ENCODE data around the gene AP5B1.

The AP5B1 gene

GRCh38 chr11:65730461-65730860 lies 50.3 kb downstream of the AP5B1 start:
- peaks cover 23% of the 10 kb centered on the region for H3K9me3 Mint-ChIP-seq
- H3K4me3 Mint-ChIP-seq: no peak overlapping the region
- peaks cover 59% of the 10 kb centered on the region for H3K27me3 Mint-ChIP-seq (ENCODE audit: low read depth, poor library complexity)
- H3K4me1 Mint-ChIP-seq: no peaks in the 10 kb centered on the region
- no peak overlapping the region for H3K27ac Mint-ChIP-seq
- TF ChIP-seq, protein P1, sequence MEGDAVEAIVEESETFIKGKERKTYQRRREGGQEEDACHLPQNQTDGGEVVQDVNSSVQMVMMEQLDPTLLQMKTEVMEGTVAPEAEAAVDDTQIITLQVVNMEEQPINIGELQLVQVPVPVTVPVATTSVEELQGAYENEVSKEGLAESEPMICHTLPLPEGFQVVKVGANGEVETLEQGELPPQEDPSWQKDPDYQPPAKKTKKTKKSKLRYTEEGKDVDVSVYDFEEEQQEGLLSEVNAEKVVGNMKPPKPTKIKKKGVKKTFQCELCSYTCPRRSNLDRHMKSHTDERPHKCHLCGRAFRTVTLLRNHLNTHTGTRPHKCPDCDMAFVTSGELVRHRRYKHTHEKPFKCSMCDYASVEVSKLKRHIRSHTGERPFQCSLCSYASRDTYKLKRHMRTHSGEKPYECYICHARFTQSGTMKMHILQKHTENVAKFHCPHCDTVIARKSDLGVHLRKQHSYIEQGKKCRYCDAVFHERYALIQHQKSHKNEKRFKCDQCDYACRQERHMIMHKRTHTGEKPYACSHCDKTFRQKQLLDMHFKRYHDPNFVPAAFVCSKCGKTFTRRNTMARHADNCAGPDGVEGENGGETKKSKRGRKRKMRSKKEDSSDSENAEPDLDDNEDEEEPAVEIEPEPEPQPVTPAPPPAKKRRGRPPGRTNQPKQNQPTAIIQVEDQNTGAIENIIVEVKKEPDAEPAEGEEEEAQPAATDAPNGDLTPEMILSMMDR (IDR thresholded peaks at IDR 0.05): no peak
- no peak for DNase-seq
- no peaks in the 10 kb centered on the region for H3K36me3 Mint-ChIP-seq (ENCODE audit: low read depth)

DNA sequence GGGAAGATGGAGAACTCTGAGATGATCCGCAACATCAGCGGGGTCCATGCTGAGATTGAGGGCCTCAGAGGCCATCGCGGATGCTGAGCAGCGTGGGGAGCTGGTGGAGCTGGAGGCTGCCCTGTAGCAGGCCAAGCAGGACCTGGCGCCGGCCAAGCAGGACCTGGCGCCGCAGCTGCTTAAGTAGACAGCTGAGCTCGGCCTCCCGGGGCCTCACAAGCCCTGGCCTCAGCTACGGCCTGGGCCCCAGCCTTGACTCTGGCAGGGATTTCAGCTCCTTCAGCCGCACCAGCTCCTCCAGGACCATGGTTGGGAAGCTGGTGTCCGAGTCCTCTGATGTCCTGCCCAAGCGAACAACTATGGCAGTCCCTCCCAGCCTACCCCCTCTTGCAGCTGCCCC lies 52.9 kb downstream of the AP5B1 start:
- Mint-ChIP-seq H3K36me3 (ENCODE audit: low read depth) (no peaks in the 10 kb centered on the region), H3K9me3 (peaks cover 9% of the 10 kb centered on the region), H3K4me1 (no peaks in the 10 kb centered on the region), H3K4me3 (no peak overlapping the region), H3K27me3 (ENCODE audit: low read depth, poor library complexity) (peaks cover 71% of the 10 kb centered on the region), H3K27ac (no peak overlapping the region)
- DNase-seq: no peak
- TF ChIP-seq, protein P1 (IDR thresholded peaks at IDR 0.05): no peak

GRCh38 chr11:65726660-65727059 lies 54.1 kb downstream of the AP5B1 start:
- no peak overlapping the region for H3K27ac Mint-ChIP-seq
- H3K4me1 Mint-ChIP-seq: no peaks in the 10 kb centered on the region
- peaks cover 63% of the 10 kb centered on the region for H3K27me3 Mint-ChIP-seq (ENCODE audit: low read depth, poor library complexity)
- no peaks in the 10 kb centered on the region for H3K36me3 Mint-ChIP-seq (ENCODE audit: low read depth)
- H3K4me3 Mint-ChIP-seq: no peak overlapping the region
- peaks cover under 1% of the 10 kb centered on the region for H3K9me3 Mint-ChIP-seq
- no peak for DNase-seq
- TF ChIP-seq, protein P1 (IDR thresholded peaks at IDR 0.05): no peak

All from nephron progenitor cell (in vitro differentiated cells).